GM06990 (cell line): Measurements from ENCODE around the gene NIF3L1.
A peak's percentile ranks its signal among the peaks of the same experiment; 100 is the strongest.

Experiments
- DNase-seq: peaks from one replicate; pipeline ENCODE4 v3.0.0-alpha.2; 2011; ENCODE audit not compliant: insufficient read length; ENCODE audit errors: extremely low read depth
- H3K27me3 ChIP-seq: replicated peaks from 2 replicates; pipeline ENCODE4 v1.6.0; 2011; ENCODE audit warnings: low read length; ENCODE audit not compliant: control insufficient read depth, insufficient read depth
- H3K36me3 ChIP-seq: 2 replicates; pipeline ENCODE4 v1.5.1; 2011; ENCODE audit warnings: low read length; ENCODE audit not compliant: control insufficient read depth, insufficient read depth
- H3K4me3 ChIP-seq: replicated peaks from 2 replicates; pipeline ENCODE4 v1.5.1; 2011; ENCODE audit warnings: low read depth, mild to moderate bottlenecking, control low read depth, low read length
- CTCF ChIP-seq: IDR thresholded peaks from 2 replicates; pipeline ENCODE4 v1.5.1; 2011; ENCODE audit warnings: low read length, control low read depth, mild to moderate bottlenecking, inconsistent platforms; ENCODE audit not compliant: insufficient read depth, poor library complexity, severe bottlenecking

NIF3L1 gene

GRCh38 chr2:200888704-200889625 is at the start of gene NIF3L1, which contains the start of gene PPIL3:
Gene NIF3L1 (plus strand): TSS chr2:200889371. CDS start chr2:200891944, 2,573 bp downstream.
Gene PPIL3 (minus strand): TSS chr2:200889077. CDS start chr2:200887615, 1,462 bp downstream.
- Histone ChIP-seq H3K36me3 (no peaks in the 10 kb centered on the region; the same call in none of the 2 replicates), H3K27me3 (no peaks in the 10 kb centered on the region), H3K4me3 (peak within 1 kb of the TSS; percentile 93)
- TF ChIP-seq CTCF = no peak
- peak; percentile 98 for DNase-seq

GRCh38 chr2:200839513-200839912 is 49.7 kb upstream of the NIF3L1 start:
- H3K4me3 ChIP-seq = no peak overlapping the region
- no peak for DNase-seq
- no peak for TF ChIP-seq CTCF
- no peaks in the 10 kb centered on the region for H3K27me3 ChIP-seq
- H3K36me3 ChIP-seq = no peaks in the 10 kb centered on the region

- no peak for DNase-seq
- no peaks in the 10 kb centered on the region for H3K36me3 ChIP-seq
- H3K27me3 ChIP-seq = no peaks in the 10 kb centered on the region
- no peak overlapping the region for H3K4me3 ChIP-seq
- TF ChIP-seq CTCF = no peak
These were observed 44.9 kb upstream of the NIF3L1 start for GRCh38 chr2:200843993-200844948.

- H3K36me3 ChIP-seq = no peaks in the 10 kb centered on the region
- no peak overlapping the region for H3K4me3 ChIP-seq
- no peak for DNase-seq
- H3K27me3 ChIP-seq = no peaks in the 10 kb centered on the region
- TF ChIP-seq CTCF = no peak
These were observed 44.0 kb upstream of the NIF3L1 start for GRCh38 chr2:200845194-200845593.

- no peaks in the 10 kb centered on the region for H3K36me3 ChIP-seq
- H3K27me3 ChIP-seq = no peaks in the 10 kb centered on the region
- no peak for DNase-seq
- H3K4me3 ChIP-seq = no peak overlapping the region
- no peak for TF ChIP-seq CTCF
These were observed 43.4 kb upstream of the NIF3L1 start for GRCh38 chr2:200845669-200846325.
